ENCODE data around the gene MPG. TPM values are rescaled to one million over a fixed set of nuclear protein-coding genes. Genes with fewer than 3 reads are reported as not detected.

MPG gene
- total RNA-seq, 4 donors from 2014 or later: 49.1 to 107 (median 87.2) TPM

- DNase-seq (ENCODE audit: low spot score): no peak
- ATAC-seq (ENCODE audit: low FRiP score): no peak
- TF ChIP-seq, protein P1, sequence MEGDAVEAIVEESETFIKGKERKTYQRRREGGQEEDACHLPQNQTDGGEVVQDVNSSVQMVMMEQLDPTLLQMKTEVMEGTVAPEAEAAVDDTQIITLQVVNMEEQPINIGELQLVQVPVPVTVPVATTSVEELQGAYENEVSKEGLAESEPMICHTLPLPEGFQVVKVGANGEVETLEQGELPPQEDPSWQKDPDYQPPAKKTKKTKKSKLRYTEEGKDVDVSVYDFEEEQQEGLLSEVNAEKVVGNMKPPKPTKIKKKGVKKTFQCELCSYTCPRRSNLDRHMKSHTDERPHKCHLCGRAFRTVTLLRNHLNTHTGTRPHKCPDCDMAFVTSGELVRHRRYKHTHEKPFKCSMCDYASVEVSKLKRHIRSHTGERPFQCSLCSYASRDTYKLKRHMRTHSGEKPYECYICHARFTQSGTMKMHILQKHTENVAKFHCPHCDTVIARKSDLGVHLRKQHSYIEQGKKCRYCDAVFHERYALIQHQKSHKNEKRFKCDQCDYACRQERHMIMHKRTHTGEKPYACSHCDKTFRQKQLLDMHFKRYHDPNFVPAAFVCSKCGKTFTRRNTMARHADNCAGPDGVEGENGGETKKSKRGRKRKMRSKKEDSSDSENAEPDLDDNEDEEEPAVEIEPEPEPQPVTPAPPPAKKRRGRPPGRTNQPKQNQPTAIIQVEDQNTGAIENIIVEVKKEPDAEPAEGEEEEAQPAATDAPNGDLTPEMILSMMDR (IDR thresholded peaks at IDR 0.05): no peak
Measured at GRCh38 chr16:69181-69580, 8.8 kb upstream of the MPG start.

DNA sequence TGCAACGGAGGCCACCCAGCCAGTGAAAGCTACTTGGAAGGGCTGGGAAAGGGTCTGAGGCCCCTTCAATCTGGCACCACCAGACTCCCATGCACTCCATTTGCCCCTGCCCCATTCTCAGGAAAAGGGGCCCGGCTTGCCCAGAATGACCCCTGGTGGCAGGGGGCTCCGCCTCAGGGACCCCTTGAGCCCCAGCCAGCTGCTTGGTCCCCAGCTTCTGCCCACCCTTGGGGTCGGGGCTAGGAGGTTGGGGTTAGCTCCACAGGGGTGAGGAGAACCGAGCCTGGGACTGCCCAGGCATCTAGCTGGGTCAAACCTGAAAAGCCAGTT, 6.8 kb upstream of the MPG start:
- TF ChIP-seq, protein P1 (IDR thresholded peaks at IDR 0.05): no peak
- DNase-seq (ENCODE audit: low spot score): no peak
- ATAC-seq (ENCODE audit: low FRiP score): no peak

GRCh38 chr16:71540-72401, 6.3 kb upstream of the MPG start:
- ATAC-seq (ENCODE audit: low FRiP score): peak; percentile 7

GRCh38 chr16:72561-73548, 5.2 kb upstream of the MPG start, which contains the start of gene RHBDF1:
TSS of gene RHBDF1 (minus strand) at chr16:72631. CDS start at chr16:65015, 7,616 bp downstream.
- no peak for DNase-seq (ENCODE audit: low spot score)

More at GRCh38 chr16:71540-72401, 6.3 kb upstream of the MPG start:
- DNase-seq (ENCODE audit: low spot score): peak; percentile 49
- TF ChIP-seq, protein P1 (IDR thresholded peaks at IDR 0.05): no peak

DNA sequence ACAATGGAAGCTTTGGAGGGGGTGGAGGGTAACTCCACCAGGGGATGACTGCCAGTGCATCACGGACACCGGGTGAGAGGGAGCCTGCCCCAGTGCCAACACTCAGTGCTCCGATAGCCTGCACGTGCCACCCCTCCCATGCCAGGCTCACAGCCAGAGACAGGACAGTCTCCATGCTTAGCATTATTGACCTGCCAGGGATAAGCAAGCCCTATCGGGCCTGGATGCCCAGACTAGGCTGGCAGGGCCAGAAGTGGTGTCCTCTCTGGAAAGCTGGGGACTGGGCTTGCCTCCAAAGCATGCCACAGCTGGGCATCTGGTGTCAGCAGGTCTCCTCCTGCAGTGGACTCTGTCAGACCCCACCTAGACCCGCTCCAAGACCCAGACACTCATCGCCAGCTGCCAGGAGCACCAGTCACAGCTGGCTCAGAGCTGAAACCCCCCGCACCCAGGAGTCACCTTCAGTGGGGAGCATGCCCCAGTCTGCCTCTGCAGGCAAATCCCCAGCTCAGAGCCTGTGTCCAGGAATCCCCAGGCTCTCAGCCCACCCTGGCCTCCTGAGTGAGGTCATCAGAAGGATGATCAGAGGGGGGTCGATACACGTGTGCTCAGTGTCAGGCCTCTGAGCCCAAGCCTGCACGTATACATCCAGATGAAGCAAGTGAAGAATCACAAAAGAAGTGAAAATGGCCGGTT, 3.8 kb upstream of the MPG start:
- DNase-seq (ENCODE audit: low spot score) (no peak), ATAC-seq (ENCODE audit: low FRiP score) (no peak)
- TF ChIP-seq, protein P1 (IDR thresholded peaks at IDR 0.05): no peak

More at GRCh38 chr16:72561-73548, 5.2 kb upstream of the MPG start, which contains the start of gene RHBDF1:
- peak; percentile 64 for ATAC-seq (ENCODE audit: low FRiP score)
- TF ChIP-seq, protein P1 (IDR thresholded peaks at IDR 0.05): no peak

DNA sequence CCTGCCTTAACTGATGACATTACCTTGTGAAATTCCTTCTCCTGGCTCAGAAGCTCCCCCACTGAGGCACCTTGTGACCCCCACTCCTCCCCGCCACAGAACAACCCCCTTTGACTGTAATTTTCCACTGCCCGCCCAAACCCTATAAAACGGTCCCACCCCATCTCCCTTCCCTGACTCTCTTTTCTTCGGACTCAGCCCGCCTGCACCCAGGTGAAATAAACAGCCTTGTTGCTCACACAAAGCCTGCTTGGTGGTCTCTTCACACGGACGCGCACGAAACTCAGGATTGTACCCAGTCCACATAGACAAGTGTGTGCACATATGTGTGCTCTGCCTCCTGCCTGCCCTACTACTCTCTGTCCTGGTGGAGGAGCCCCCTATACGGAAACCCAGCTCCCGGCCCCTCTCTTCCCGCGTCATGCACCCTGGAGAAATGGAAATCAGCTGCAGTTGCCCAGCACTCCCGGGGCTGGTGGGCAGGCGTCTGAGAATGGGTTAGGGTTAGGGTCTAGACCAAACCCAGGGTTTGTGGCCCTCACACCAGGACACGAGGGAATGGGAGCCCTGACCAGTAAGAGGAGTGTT, 3.2 kb upstream of the MPG start:
- TF ChIP-seq, protein P1 (IDR thresholded peaks at IDR 0.05): no peak
- DNase-seq (ENCODE audit: low spot score): no peak

More for the DNA sequence above, 3.2 kb upstream of the MPG start:
- ATAC-seq (ENCODE audit: low FRiP score): no peak
